Muscle of leg (tissue), 11 donors: ENCODE data around the gene DSG2. TPM values are rescaled to one million over a fixed set of nuclear protein-coding genes. Genes with fewer than 3 reads are reported as not detected.

Experiments used
- DNase-seq: peaks from one replicate; pipeline ENCODE4 v3.0.0; 2013
- H3K27ac ChIP-seq: one replicate; pipeline ENCODE4 v1.5.1; 2013; ENCODE audit warnings: mild to moderate bottlenecking, low read length, control low read depth
- H3K27me3 ChIP-seq: one replicate; pipeline ENCODE4 v1.6.1; 2013; ENCODE audit warnings: low read length; ENCODE audit not compliant: control insufficient read depth, insufficient read depth
- H3K36me3 ChIP-seq: one replicate; pipeline ENCODE4 v1.6.1; 2013; ENCODE audit warnings: low read length; ENCODE audit not compliant: control insufficient read depth, insufficient read depth
- H3K4me1 ChIP-seq: one replicate; pipeline ENCODE4 v1.6.1; 2013; ENCODE audit warnings: low read length; ENCODE audit not compliant: control insufficient read depth, insufficient read depth
- H3K4me3 ChIP-seq: one replicate; pipeline ENCODE4 v1.5.1; 2013; ENCODE audit warnings: low read length, control low read depth
- H3K9me3 ChIP-seq: replicated peaks from 2 replicates; pipeline ENCODE4 v1.6.1; 2013; ENCODE audit warnings: low read depth, low read length; ENCODE audit not compliant: control insufficient read depth
- WGBS: methylation state at CpG from one replicate; pipeline ENCODE4 v1.1.5; 2013; ENCODE audit warnings: missing lambda C conversion rate; ENCODE audit not compliant: insufficient coverage; 5-methylcytosine and 5-hydroxymethylcytosine counted together
- polyA plus RNA-seq, 8 donors: library from polyadenylated mRNA; unstranded; fragments of 120-200 nt; gene quantifications; one replicate each; pipeline versions ENCODE4 v1.2.1 to v1.2.3, GENCODE V29; 2013; ENCODE audit warnings: inconsistent platforms in 1 of 8, low replicate concordance in 1 of 8; ENCODE audit not compliant: insufficient read length in 8 of 8, insufficient read depth in 1 of 8
- total RNA-seq: library from RNA; stranded (reverse); fragments of 120-200 nt; gene quantifications from one replicate; pipeline ENCODE4 v1.2.4, GENCODE V29; 2013

Gene DSG2
- total and polyA plus RNA-seq, 9 donors: 2.3 to 14.8 (median 8.0) TPM

DNA sequence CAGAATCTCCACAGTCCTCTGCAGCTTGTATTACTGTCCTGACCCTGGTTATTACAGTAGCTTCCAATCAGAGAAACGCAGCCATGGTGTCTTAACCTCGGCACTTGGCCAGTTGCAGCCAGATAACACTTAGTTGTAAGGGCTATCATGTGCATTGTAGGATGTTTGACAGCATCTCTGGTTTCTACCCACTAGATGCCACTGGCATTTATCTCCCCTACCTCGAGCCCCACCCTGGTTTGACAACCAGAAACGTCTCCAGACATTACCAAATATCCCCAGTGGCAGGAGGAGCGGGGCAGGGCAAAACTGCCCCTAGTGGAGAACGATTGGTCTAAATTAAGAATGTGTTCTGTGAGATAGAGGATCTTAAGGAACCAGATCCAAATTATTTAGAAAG, 13.1 kb downstream of the DSG2 start:
- no CpG with 5 or more reads among the region's 6 CpGs for WGBS
- no peaks in the 10 kb centered on the region for H3K4me1 ChIP-seq
- H3K36me3 ChIP-seq: no peaks in the 10 kb centered on the region
- no peaks in the 10 kb centered on the region for H3K9me3 ChIP-seq
- DNase-seq: no peak
- H3K4me3 ChIP-seq: no peak overlapping the region
- no peaks in the 10 kb centered on the region for H3K27me3 ChIP-seq
- no peak overlapping the region for H3K27ac ChIP-seq

DNA sequence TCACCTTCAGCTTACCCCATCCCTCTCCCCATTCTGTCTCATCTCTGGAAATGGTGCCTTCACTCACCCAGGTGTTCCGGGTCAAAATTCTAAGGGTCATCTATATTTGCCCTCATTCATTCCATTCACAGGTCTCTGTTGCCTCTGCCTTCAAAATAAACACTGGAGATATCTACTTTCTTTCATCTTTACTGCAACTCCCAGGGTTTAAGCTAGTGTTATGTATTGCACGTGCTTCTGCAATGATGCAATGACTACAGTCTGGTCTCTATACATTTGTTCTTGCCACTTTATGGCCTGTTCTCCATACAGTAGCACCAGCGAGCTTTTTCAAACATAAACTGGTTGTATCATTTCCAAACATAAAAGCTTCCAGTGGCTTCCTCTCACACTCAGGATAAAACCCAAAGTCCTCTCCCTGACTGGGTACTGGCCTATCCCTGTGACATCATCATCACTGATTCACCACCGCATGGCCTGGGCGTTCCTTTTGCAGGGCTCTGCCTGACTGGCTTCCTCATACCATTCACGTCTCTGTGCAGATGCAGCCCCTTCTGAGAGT, 14.3 kb downstream of the DSG2 start:
- H3K9me3 ChIP-seq: no peaks in the 10 kb centered on the region
- no peak overlapping the region for H3K27ac ChIP-seq
- DNase-seq: no peak
- WGBS: 60% methylated on average over 5 of the region's 6 CpGs
- H3K4me1 ChIP-seq: no peaks in the 10 kb centered on the region
- no peak overlapping the region for H3K4me3 ChIP-seq
- H3K27me3 ChIP-seq: no peaks in the 10 kb centered on the region
- H3K36me3 ChIP-seq: no peaks in the 10 kb centered on the region

- H3K27me3 ChIP-seq: no peaks in the 10 kb centered on the region
- H3K9me3 ChIP-seq: no peaks in the 10 kb centered on the region
- 50% methylated on average over 1 of the region's 4 CpGs for WGBS
- no peak overlapping the region for H3K4me3 ChIP-seq
- no peaks in the 10 kb centered on the region for H3K4me1 ChIP-seq
- no peak overlapping the region for H3K27ac ChIP-seq
- H3K36me3 ChIP-seq: no peaks in the 10 kb centered on the region
- no peak for DNase-seq
Observed at GRCh38 chr18:31513189-31513935, 15.4 kb downstream of the DSG2 start.

GRCh38 chr18:31516437-31516836, 18.5 kb downstream of the DSG2 start:
- no peak overlapping the region for H3K27ac ChIP-seq
- WGBS: 62% methylated on average over 3 of the region's 3 CpGs
- H3K27me3 ChIP-seq: no peaks in the 10 kb centered on the region
- H3K4me3 ChIP-seq: no peak overlapping the region
- H3K36me3 ChIP-seq: no peaks in the 10 kb centered on the region
- DNase-seq: no peak
- no peaks in the 10 kb centered on the region for H3K4me1 ChIP-seq
- no peaks in the 10 kb centered on the region for H3K9me3 ChIP-seq

DNA sequence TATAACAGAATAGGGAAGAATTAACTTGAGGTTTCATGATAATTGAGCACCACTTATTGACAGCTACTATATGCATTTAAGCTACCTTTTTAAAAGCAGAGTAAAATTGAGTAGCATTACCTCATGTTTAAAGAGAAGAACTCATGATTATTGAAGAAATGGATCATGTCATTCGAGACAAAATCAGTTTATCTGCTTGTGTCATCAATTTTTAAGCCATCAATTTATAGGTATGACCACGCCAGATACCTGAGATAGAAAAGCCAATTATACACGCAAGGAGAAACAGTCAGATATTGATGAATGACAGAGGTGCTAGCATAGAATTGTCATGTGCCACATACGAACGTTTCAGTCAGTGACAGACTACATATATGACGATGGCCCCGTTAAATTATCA, 28.4 kb downstream of the DSG2 start:
- H3K4me3 ChIP-seq: no peak overlapping the region
- no peak for DNase-seq
- no peaks in the 10 kb centered on the region for H3K4me1 ChIP-seq
- no peaks in the 10 kb centered on the region for H3K36me3 ChIP-seq
- WGBS: 100% methylated on average over 4 of the region's 7 CpGs
- no peaks in the 10 kb centered on the region for H3K27me3 ChIP-seq
- H3K9me3 ChIP-seq: no peaks in the 10 kb centered on the region
- no peak overlapping the region for H3K27ac ChIP-seq

GRCh38 chr18:31533236-31533635, 35.3 kb downstream of the DSG2 start:
- Histone ChIP-seq H3K4me3 (no peak overlapping the region), H3K27me3 (no peaks in the 10 kb centered on the region), H3K27ac (no peak overlapping the region), H3K4me1 (no peaks in the 10 kb centered on the region), H3K9me3 (no peaks in the 10 kb centered on the region), H3K36me3 (no peaks in the 10 kb centered on the region)
- no peak for DNase-seq
- WGBS: no CpG with 5 or more reads among the region's 1 CpG

DNA sequence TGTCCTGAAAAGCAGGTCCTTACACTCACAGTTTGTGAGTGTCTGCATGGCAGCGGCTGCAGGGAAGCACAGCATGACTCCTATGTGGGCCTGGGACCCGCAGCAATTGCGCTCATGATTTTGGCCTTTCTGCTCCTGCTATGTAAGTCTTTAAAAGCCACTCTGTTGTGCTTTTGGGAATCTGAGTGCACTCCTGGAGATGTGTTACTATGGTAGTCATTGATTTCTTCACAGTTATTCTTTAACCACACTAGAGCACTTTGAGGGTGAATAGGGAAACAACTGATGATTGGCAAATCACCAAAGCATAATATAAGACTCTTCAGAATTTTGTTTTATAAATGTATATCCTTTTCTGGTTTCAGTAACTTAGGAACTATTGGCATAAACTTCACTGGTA, 40.9 kb downstream of the DSG2 start:
- no peak for DNase-seq
- Histone ChIP-seq H3K27me3 (no peaks in the 10 kb centered on the region), H3K4me3 (no peak overlapping the region), H3K36me3 (peaks cover 6% of the 10 kb centered on the region), H3K27ac (no peak overlapping the region), H3K4me1 (no peaks in the 10 kb centered on the region), H3K9me3 (no peaks in the 10 kb centered on the region)
- WGBS: 60% methylated on average over 1 of the region's 3 CpGs

GRCh38 chr18:31546476-31546875, 48.5 kb downstream of the DSG2 start:
- DNase-seq: no peak
- no peaks in the 10 kb centered on the region for H3K9me3 ChIP-seq
- H3K4me3 ChIP-seq: no peak overlapping the region
- H3K36me3 ChIP-seq: no peaks in the 10 kb centered on the region
- no peak overlapping the region for H3K27ac ChIP-seq
- H3K4me1 ChIP-seq: no peaks in the 10 kb centered on the region
- no peaks in the 10 kb centered on the region for H3K27me3 ChIP-seq
- WGBS: 53% methylated on average over 2 of the region's 2 CpGs

GRCh38 chr18:31548853-31549252, 50.9 kb downstream of the DSG2 start:
- WGBS: 100% methylated on average over 2 of the region's 2 CpGs
- H3K27ac ChIP-seq: no peak overlapping the region
- H3K4me3 ChIP-seq: no peak overlapping the region
- H3K27me3 ChIP-seq: no peaks in the 10 kb centered on the region
- H3K36me3 ChIP-seq: no peaks in the 10 kb centered on the region
- H3K4me1 ChIP-seq: no peaks in the 10 kb centered on the region
- no peaks in the 10 kb centered on the region for H3K9me3 ChIP-seq
- DNase-seq: no peak

DNA sequence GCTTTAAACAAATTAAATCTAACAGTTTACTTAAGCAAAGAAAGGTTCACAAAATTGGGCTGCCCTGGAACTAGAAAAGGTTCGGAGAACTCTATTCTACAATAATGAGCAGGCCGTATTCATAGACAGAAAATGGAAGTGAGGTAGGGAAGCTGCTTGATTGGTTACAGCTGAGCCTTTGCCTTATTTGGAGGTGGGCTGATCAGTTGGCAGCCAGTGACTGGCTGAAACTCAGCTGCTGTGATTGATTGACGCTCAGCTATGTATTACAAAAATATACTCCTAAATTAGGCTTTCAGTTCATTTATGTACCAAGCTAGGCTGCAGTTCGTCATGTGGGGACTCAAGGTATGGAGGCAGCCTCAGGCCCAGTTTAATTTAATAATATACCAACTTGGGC, 51.4 kb downstream of the DSG2 start:
- H3K4me1 ChIP-seq: no peaks in the 10 kb centered on the region
- no peak overlapping the region for H3K27ac ChIP-seq
- DNase-seq: no peak
- H3K9me3 ChIP-seq: no peaks in the 10 kb centered on the region
- WGBS: 80% methylated on average over 1 of the region's 4 CpGs
- no peaks in the 10 kb centered on the region for H3K27me3 ChIP-seq
- no peak overlapping the region for H3K4me3 ChIP-seq
- H3K36me3 ChIP-seq: no peaks in the 10 kb centered on the region
